ENCODE measurements around the gene CCDC149.

CCDC149 gene

GRCh38 chr4:24802648-24803047, 110.2 kb downstream of the CCDC149 start:
- TF ChIP-seq CTCF (IDR thresholded peaks at IDR 0.05; ENCODE audit: insufficient read depth, low read length, poor library complexity, severe bottlenecking) (no peak), EZH2phosphoT487 (conservative IDR thresholded peaks at IDR 0.05; ENCODE audit: low read length) (no peak)
- Histone ChIP-seq H3F3A (ENCODE audit: insufficient read depth) (no peaks in the 10 kb centered on the region), H3K36me3 (ENCODE audit: low read length) (no peaks in the 10 kb centered on the region), H2AFZ (ENCODE audit: low read depth, low read length, severe bottlenecking) (no peak overlapping the region), H3K9me2 (replicated peaks; ENCODE audit: insufficient read depth, low read length) (no peaks in the 10 kb centered on the region), H3K27me3 (ENCODE audit: low read length) (no peaks in the 10 kb centered on the region), H3K4me3 (ENCODE audit: insufficient read depth, low read length, poor library complexity, severe bottlenecking) (no peak overlapping the region), H3K79me2 (ENCODE audit: insufficient read depth, low read length) (no peaks in the 10 kb centered on the region), H3K27ac (ENCODE audit: low read depth, low read length) (no peak overlapping the region), H3K9ac (ENCODE audit: low read length) (no peak overlapping the region), H3K9me3 (ENCODE audit: insufficient read depth, low read length) (no peaks in the 10 kb centered on the region), H3K4me2 (ENCODE audit: low read depth, low read length, poor library complexity, severe bottlenecking) (no peak overlapping the region), H4K20me1 (ENCODE audit: low read depth, low read length) (no peaks in the 10 kb centered on the region)

DNA sequence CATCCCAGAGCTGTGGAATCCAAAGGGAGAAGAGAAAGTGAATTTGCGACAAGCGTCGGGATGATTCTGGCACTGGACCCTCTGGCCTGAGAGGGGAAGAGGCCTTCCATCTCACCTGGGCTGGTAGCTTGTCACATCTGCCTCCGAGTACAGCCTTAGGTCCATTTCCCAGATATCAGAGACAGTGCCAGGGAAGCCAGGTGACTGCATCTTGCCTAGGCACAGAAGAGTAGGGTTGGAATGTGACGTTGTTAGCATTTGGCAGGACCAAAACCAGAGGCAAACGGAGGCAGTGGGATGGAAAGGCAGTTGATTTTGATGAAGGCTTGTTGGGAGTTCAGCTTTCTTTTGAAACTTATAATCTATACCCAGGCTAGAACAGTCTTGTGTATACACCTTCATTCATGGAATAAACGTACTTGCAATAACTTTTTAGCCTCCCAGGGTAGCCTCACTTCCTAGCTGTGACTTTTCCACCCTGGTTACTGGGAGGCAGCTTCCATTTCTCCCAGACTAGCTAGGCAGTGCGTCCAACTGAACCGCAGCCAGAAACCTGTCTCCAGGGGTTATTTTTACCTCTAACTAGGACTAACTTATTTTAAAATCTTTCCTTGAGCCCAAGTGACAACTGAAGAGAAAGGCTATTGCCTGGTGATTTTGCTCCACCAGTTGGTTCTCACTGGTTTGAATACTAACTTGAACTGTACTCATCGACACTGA, 111.5 kb downstream of the CCDC149 start:
- Histone ChIP-seq H3K9me3 (ENCODE audit: insufficient read depth, low read length) (no peaks in the 10 kb centered on the region), H2AFZ (ENCODE audit: low read depth, low read length, severe bottlenecking) (no peak overlapping the region), H3K9me2 (replicated peaks; ENCODE audit: insufficient read depth, low read length) (no peaks in the 10 kb centered on the region), H3K9ac (ENCODE audit: low read length) (no peak overlapping the region), H3K4me3 (ENCODE audit: insufficient read depth, low read length, poor library complexity, severe bottlenecking) (no peak overlapping the region), H4K20me1 (ENCODE audit: low read depth, low read length) (no peaks in the 10 kb centered on the region), H3K27me3 (ENCODE audit: low read length) (no peaks in the 10 kb centered on the region), H3F3A (ENCODE audit: insufficient read depth) (no peaks in the 10 kb centered on the region), H3K4me2 (ENCODE audit: low read depth, low read length, poor library complexity, severe bottlenecking) (no peak overlapping the region), H3K79me2 (ENCODE audit: insufficient read depth, low read length) (no peaks in the 10 kb centered on the region), H3K36me3 (ENCODE audit: low read length) (no peaks in the 10 kb centered on the region), H3K27ac (ENCODE audit: low read depth, low read length) (no peak overlapping the region)
- TF ChIP-seq EZH2phosphoT487 (conservative IDR thresholded peaks at IDR 0.05; ENCODE audit: low read length): no peak
- TF ChIP-seq CTCF (IDR thresholded peaks at IDR 0.05; ENCODE audit: insufficient read depth, low read length, poor library complexity, severe bottlenecking): no peak

DNA sequence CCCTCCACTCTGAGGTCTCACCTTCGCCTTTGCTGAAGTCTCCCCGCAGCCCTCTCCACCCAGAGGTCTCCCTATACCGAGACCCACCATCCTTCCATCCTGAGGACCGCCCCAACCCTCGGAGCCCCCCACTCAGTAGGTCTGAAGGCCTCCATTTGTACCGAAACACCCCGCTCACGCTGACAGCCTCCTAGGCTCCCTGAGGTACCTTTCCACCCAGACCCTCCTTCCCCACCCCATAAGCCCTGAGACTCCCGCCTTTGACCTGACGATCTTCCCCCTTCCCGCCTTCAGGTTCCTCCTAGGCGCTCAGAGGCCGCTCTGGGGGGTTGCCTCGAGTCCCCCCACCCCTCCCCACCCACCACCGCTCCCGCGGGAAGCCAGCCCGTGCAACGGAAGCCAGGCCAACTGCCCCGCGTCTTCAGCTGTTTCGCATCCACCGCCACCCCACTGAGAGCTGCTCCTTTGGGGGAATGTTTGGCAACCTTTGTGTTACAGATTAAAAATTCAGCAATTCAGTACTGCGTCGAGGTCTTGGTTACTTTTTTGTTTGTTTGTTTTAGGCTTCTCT, 112.4 kb downstream of the CCDC149 start:
- Histone ChIP-seq H3K36me3 (ENCODE audit: low read length) (no peaks in the 10 kb centered on the region), H3K27ac (ENCODE audit: low read depth, low read length) (no peak overlapping the region), H3F3A (ENCODE audit: insufficient read depth) (no peaks in the 10 kb centered on the region), H3K9me2 (replicated peaks; ENCODE audit: insufficient read depth, low read length) (no peaks in the 10 kb centered on the region), H4K20me1 (ENCODE audit: low read depth, low read length) (no peaks in the 10 kb centered on the region), H3K79me2 (ENCODE audit: insufficient read depth, low read length) (no peaks in the 10 kb centered on the region), H3K9ac (ENCODE audit: low read length) (no peak overlapping the region), H3K4me2 (ENCODE audit: low read depth, low read length, poor library complexity, severe bottlenecking) (no peak overlapping the region), H3K27me3 (ENCODE audit: low read length) (no peaks in the 10 kb centered on the region), H2AFZ (ENCODE audit: low read depth, low read length, severe bottlenecking) (no peak overlapping the region), H3K9me3 (ENCODE audit: insufficient read depth, low read length) (no peaks in the 10 kb centered on the region), H3K4me3 (ENCODE audit: insufficient read depth, low read length, poor library complexity, severe bottlenecking) (no peak overlapping the region)
- no peak for TF ChIP-seq CTCF (IDR thresholded peaks at IDR 0.05; ENCODE audit: insufficient read depth, low read length, poor library complexity, severe bottlenecking)
- TF ChIP-seq EZH2phosphoT487 (conservative IDR thresholded peaks at IDR 0.05; ENCODE audit: low read length): no peak

All from SU-DHL-6 (cell line).